ENCODE results near the gene PRKG1.

DNA sequence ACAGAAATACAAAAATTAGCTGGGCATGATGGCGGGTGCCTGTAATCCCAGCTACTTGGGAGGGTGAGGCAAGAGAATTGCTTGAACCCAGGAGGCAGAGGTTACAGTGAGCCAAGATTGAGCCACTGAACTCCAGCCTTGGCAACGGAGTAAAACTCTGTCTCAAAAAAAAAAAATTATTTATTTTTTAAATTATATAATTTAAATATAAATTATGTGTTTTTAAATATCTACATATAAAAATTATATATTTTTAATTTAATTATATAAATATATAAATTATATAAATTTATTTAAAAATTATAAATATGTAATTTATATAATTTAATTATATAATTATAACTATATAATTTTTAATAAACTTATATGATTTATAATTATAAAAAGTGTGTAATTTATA is 51.2 kb downstream of the PRKG1 start:
- TF ChIP-seq, protein P1, sequence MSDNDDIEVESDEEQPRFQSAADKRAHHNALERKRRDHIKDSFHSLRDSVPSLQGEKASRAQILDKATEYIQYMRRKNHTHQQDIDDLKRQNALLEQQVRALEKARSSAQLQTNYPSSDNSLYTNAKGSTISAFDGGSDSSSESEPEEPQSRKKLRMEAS (IDR thresholded peaks at IDR 0.05), result no peak
- TF ChIP-seq YY1 (IDR thresholded peaks at IDR 0.05; ENCODE audit: low read depth) (no peak), ZBTB7A (IDR thresholded peaks at IDR 0.05; ENCODE audit: low read depth) (no peak), TAF1 (IDR thresholded peaks at IDR 0.05; ENCODE audit: low read depth) (no peak), USF1 (IDR thresholded peaks at IDR 0.05) (no peak), TEAD4 (IDR thresholded peaks at IDR 0.05) (no peak), CEBPB (IDR thresholded peaks at IDR 0.05) (no peak), EP300 (IDR thresholded peaks at IDR 0.05; ENCODE audit: borderline replicate concordance) (no peak)

Data from Ishikawa (cell line).